DLD1 (cell line): ENCODE measurements around the gene DTNBP1.
"Not testable (repeated sequence)": the region's sequence is repeated elsewhere in the genome, so short reads cannot be mapped to it uniquely, and the experiment has no call there.

Experiments used
- in situ Hi-C: cut with HindIII; loops from 2 replicates; pipeline ENCODE4 v1.10.0; 2017; ENCODE audit warnings: low sequenced_read_pairs

The DTNBP1 gene

DNA sequence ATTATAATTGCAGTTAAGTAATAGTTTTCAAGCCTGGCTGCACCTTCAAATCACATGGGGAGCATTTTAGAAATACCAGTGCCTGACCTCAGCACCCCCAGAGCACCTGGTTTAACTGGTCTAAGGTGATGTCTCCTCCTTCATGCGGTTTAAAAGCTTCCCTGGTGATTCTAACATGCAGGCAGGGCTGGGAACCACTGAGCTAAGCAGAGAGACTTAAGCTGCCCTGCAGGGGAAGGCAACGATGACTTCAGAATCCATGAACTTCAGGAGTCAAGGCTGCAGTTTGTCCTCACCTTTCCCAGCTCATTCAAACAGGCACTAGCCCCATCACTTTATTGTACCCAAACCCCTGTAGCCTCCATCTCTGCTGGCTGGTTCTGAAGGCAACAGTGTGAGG is 6.1 kb upstream of the DTNBP1 start:
- in situ Hi-C loops = no loop called here

DNA sequence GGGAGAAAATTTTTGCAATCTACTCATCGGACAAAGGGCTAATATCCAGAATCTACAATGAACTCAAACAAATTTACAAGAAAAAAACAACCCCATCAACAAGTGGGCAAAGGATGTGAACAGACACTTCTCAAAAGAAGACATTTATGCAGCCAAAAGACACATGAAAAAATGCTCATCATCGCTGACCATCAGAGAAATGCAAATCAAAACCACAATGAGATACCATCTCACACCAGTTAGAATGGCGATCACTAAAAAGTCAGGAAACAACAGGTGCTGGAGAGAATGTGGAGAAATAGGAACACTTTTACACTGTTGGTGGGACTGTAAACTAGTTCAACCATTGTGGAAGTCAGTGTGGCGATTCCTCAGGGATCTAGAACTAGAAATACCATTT is 4.1 kb upstream of the DTNBP1 start:
- in situ Hi-C loops = not testable (repeated sequence)

DNA sequence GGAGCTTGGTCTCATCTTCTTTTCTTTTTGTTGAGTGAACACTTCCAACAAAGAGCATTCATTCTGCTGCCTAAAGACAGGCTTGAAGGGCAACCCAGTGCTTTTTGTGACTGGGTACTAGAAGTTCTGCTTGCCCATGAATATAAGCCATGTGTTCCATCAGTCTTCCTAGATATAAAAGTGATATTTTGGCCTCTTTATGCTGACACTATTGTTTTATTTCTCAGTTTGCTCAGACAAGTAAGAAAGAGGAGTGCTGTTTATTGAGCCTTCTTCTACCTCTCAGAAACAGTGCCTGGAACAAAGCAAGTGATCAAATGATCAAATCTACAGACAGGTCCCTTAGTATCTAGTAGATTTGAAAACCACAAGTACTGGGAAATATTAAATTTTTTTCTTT is 2.4 kb upstream of the DTNBP1 start:
- in situ Hi-C loops = no loop called here

DNA sequence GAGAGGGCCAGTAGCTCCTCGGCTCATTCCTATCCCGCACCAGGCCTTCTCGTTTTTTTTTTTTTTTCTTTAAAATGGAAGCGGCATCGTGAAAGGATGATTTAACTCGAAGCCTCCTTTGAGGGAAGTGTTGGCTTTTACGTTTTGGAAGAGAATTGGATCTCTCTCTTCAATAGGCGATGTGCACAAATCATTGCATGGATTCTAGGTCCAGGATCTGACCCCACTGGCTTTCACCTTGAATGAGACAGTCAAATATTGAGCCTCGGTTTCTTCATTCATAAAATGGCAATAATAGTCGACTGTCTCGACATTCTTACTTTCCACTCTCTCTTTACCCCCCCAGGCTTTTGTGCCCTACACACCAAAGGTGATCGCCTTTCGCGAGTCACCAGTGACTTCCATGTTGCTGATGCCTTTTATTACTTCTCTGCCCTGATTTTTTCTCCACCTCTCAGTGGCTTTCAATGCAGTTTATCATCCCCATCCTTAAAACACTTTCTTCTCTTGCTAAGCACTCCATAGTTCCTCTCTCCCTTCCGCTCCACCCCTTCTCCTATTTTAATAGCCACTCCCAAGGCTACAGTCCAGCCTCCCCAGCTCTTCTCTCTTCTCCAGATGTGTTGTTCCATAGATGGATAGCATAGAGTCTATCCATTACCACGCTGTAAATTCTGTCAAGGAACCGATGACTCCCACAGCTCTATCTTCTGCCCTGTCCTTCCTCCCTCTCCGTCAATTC is 473 bp upstream of the DTNBP1 start:
- in situ Hi-C loops = no loop called here

DNA sequence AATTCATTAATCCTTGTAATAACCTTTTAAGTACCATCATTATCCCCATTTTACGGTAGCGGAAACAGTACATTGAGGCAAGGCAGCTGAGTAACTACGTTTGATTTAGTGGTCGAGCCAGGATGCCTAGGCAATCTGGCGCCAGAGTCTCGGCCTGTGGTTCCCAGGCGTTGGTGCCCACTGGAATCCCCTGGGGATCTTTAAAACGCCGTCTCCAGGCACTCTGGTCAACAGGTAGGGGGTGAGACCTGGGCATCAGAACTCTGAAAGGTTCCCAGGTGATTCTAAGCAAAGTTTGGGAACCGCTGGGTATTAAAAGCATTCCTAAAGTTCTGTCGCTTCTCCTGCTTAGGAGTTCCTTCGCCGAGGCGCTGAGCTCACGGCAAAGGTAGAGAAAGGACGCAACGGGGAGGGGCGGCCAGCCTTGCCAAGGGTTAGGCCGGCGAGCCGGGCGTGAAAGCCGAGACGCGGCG is 939 bp downstream of the DTNBP1 start:
- in situ Hi-C loops = no loop called here

DNA sequence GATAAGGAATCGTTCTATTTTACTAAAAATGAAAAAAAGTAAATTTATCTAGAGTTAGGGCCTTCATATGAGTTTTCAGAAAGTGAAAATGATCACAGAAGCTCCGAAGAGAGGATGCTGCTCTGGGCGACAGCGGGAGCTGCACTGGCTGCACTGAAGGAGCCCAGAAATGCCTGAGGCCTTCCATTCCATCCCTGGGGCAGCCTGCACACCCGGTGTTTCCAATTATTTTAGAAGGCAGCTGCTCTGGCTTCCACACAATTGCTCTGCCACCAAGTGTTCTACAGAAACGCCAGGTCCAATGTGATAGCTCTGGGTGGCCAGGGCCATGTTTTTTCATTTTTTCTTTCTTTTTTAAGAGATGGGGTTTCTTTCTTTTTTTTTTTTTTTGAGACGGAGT is 3.6 kb downstream of the DTNBP1 start:
- in situ Hi-C loops = no loop called here

DNA sequence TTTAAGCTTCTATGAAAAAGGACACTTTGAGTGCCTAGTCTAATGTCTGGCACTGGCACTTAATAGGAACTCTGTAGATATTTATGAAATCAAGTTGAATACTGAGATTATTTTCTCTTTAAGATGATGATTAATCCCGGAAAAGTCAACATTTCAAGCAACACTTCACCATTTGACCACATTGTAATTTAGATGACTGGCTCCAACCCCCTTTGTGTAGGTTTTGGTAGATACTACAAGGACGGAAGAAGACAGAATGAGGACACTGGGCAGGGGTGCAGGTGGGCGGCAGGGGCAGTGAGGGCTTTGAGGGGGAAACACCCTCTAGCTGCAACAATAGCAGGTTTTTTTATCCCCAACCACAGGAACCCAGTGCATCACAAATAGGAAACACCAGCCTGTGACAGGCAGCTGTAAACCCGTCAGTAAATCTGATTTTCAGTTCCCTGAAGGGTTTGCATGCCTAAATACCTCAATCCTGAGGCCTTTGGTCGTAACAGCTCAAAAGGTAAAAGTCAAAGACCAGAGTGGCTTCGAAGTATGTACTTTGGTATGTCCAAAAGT is 4.6 kb downstream of the DTNBP1 start:
- in situ Hi-C loops = no loop called here

DNA sequence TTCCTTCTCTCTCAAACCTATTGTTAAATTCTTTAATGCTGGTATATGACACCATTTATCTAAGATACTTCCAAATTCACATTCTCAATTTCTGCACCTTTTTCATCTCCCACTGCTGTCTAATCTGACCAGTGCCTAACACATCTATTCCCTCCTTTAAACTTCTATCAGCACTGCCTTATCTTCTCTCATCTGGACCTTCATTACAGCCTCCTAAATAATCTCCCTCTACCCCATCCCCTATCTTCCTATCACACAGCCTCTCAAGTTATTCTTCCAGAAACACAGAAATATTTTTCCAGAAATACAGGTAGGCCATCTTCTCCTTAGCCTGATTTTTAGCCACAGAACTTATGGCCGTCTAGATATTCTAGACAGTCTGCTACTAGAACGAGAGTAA is 5.5 kb downstream of the DTNBP1 start:
- in situ Hi-C loops = no loop called here

DNA sequence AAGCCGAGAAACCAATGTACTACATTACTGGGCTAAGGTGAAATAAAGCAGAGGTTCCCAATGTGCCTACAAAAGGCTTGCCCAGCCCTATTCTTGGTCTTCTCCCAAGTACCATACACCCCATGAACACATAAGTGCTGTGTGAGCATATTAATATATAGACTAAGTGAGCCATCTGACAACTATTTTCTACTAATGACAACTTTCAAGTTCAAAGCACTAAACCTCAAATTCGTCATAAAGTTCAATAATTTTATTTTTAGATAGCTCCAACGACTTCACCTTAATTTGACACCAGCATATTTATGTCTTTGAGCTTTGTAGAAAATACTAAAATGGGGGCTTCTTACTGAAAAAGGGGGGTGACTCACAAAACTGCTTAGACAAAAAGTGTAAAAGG is 6.7 kb downstream of the DTNBP1 start:
- in situ Hi-C loops = no loop called here

DNA sequence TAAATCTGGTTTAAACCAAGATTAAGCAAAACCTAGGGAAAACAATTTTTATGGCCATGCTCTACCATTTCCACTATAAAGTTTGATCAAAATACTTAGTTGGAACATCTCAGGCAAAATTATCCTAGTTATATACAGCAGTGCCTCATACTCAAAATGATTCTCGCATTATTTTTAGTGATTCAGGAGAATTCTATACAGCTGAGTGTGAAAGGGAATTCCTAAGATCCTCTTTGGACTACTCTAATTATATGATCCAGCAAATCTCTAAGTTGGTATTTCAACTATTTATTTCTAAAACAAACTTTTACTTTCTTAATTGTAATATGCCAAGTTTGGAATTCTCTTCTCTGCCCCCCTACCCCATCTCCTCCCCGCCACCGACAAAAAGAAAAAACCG is 8.6 kb downstream of the DTNBP1 start:
- in situ Hi-C loops = no loop called here

DNA sequence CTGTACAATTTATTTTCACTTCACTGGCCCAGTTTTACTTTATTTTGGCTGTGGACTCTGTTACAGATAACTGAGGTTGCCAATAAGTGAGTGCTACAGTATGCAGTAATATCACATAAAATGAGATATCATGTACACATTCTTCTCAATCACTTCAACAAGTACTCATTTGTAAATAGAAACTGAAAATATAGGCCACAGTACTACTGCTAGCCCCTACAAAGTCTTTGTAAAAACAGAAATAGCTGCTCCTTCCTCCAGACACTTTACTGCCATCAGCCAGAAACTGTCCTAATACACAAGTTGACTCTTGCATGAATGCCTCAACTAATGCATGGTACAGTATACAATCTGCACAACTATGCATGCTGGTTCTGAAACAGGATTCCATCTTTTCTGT is 9.2 kb downstream of the DTNBP1 start:
- in situ Hi-C loops = no loop called here

DNA sequence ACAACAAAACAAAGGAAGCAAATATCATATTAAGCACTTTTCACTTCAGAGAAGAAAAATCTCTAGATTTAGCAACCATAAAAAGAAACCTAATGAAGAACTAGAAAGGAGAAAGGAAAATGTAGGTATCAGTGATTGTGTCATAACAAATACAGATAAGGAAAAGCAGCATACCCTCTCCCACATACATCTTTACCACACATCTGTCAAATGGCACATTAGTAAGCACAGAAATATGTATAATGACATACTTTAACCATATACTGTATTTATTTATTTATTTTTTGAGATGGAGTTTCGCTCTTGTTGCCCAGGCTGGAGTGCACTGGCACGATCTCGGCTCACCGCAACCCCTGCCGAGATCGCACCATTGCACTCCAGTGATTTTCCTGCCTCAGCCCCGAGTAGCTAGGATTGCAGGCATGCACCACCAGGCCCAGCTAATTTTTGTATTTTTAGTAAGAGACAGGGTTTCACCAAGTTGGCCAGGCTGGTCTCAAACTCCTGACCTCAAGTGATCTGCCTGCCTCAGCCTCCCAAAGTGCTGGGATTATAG is 12.7 kb downstream of the DTNBP1 start:
- in situ Hi-C loops = not testable (repeated sequence)

DNA sequence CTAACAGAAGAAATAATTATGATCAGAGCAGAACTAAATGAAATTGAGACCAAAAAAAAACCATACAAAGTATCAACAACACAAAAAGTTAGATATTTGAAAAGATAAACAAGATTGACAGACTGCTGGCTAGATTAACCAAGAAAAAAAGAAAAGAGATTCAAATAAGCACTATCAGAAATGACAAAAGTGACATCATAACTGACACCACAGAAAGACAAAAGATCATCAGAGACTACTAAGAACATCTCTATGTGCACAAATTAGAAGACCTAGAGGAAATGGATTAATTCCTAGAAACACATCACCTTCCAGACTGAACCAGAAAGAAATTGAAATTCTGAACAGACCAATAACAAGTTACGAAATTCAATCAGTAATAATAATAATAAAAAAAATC is 17.9 kb downstream of the DTNBP1 start:
- in situ Hi-C loops = no loop called here

DNA sequence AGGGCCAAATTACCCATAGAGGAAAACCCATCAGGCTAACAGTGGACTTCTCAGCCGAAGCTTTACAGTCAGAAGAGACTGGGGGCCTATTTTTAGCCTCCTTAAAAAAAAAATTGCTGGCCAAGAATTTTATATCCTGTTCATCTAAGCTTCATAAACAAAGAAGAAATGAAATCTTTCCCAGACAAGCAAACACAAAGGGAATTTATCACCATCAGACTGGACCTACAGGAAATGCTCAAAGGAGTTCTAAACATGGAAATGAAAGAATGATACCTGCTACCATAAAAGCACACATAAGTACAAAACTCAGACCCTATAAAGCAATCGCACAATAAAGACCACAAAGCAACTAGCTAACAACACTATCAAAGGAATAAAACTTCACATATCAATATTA is 19.3 kb downstream of the DTNBP1 start:
- in situ Hi-C loops = no loop called here

DNA sequence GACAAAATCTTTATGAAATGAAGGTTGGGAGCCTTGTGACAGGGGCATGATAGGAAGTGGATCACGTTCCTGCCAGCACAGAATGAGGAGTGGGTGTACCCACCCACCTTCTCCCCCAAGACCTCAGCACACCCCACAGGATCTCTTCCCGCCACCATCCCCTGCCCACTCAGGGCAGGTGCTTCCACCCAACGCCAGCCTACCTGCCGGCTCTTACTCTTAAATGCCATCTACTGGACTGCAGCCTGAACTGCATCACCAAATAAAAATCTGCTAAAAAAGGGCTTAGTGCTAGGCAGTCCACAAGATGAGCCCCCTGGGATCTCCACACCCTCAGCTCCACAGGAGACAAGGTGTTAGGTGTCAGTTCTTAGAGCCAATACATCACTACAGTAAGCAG is 20.6 kb downstream of the DTNBP1 start:
- in situ Hi-C loops = no loop called here

DNA sequence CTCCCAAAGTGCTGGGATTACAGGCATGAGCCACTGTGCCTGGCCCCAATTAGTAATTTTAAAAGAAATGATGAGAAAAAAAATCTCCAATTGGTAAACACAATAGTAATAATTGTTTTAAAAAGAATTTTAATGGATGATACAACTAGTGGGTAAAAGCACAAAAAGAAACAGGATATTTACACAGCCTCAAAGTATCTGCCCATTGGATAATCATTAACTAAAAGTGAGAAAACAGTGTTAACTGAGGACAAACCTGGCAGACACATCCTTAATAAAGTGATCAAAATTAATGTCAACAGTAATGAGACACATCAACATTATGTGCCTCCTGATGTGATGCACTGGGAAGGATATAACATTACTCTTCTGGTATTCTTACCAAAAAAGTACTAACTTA is 24.5 kb downstream of the DTNBP1 start:
- in situ Hi-C loops = no loop called here

DNA sequence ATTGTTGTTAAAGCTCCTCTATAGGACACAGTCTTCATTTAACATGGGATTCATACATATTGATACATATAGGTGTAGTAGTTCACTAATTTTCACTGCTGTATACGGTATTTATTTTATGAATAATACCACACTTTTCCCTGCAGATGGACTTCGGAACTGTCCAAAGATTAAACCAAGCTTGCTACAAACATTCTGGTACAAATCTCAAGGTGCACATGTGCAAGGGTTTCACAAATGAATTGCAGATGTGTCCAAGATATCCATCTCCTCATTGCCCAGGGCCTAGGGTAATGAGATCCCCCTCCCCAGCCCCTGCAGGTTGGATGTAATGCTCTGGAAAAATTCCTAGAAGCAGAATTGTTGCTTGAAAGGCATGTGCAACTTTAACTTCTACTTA is 31.4 kb downstream of the DTNBP1 start:
- in situ Hi-C loops = no loop called here

DNA sequence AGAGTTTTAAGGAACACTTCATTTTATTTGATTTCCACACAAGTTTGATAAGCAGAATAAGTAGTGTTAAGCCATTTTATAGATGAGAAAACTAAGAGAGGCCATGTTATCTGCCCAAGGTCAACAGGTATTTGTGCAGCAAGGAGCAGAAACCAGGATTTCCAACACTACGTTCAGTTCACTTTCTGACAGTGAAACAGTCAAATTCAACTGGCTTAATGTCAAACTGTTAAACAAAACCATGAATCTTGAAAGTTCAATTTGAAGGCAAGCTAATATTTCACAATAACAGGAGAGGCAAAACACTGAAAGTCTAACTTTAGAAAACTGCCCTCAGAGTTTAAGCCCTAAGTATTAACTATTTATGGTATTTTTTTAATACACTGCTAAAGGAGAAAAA is 32.6 kb downstream of the DTNBP1 start:
- in situ Hi-C loops = no loop called here

DNA sequence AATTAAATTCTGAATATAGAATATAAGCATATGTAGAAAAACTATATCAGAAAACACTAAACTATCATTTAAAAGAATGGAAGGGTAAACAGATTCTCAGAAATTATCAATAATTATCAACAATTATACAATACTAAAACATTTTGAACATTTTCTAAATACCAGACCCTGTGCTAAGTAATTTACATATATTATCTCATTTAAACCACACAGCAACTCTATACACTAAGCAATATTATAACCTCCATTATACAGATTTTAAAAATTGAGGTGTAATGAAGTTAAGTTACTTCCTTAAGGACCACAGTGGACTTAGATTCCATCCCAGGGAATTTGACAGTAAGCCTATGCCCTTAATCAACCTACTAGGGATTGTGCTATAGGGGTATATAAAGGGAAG is 33.3 kb downstream of the DTNBP1 start:
- in situ Hi-C loops = no loop called here

DNA sequence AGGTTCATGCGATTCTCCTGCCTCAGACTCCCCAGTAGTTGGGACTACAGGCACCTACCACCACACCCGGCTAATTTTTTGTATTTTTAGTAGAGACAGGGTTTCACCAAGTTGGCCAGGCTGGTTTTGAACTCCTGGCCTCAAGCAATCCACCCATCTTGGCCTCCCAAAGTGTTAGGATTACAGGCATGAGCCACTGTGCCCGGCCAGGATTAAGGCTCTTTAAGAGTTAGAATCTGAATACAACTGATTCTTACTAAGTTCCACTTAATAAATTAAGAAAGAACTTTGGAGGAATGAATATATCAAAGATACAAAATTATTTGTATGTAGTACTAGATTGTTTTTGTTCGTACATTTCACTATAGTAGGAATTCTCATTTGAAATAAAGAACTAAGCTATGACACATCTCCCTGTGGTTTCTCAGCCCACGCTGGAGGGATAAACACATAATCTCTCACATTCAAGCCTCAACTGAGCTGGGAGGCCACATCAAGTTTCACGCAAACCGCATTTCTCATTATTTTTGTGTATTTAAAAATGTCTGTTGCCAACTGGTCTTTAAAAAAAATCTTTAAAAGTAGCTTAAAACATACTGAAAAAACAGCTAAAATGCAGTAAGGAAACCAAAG is 34.2 kb downstream of the DTNBP1 start:
- in situ Hi-C loops = no loop called here

DNA sequence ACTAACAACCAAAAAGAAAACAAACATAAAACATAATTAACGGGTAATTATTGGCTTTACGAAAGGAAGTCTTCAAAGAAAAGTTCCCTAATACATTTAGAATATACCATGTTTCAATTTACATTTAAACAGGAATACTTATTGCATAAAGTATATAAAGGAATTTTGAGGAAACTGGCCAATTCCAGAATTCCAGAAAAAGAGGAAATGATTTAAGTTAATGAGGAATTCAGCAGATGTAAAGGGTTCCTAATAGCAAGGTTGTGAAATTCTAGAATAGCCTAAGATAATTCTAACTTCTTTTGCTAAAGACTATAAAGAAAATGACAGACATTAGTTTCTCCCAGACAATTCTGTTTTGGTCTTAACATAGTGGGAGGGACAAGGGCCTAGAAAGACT is 35.0 kb downstream of the DTNBP1 start:
- in situ Hi-C loops = no loop called here
